ENCODE data around the gene ABCD1.

Gene ABCD1

GRCh38 chrX:153750127-153750774, 25.6 kb downstream of the ABCD1 start:
- H3K4me3 ChIP-seq (ENCODE audit: low read length), result no peak overlapping the region
- no peak for TF ChIP-seq CTCF (conservative IDR thresholded peaks at IDR 0.05; ENCODE audit: low read depth, low read length)
- DNase-seq (ENCODE audit: low read depth), result no peak

GRCh38 chrX:153755136-153755535, 30.5 kb downstream of the ABCD1 start:
- no peak overlapping the region for H3K4me3 ChIP-seq (ENCODE audit: low read length)
- DNase-seq (ENCODE audit: low read depth), result no peak
- no peak for TF ChIP-seq CTCF (conservative IDR thresholded peaks at IDR 0.05; ENCODE audit: low read depth, low read length)

- TF ChIP-seq CTCF (conservative IDR thresholded peaks at IDR 0.05; ENCODE audit: low read depth, low read length), result no peak
- no peak for DNase-seq (ENCODE audit: low read depth)
- no peak overlapping the region for H3K4me3 ChIP-seq (ENCODE audit: low read length)
These were observed 37.2 kb downstream of the ABCD1 start for GRCh38 chrX:153761863-153762262.

GRCh38 chrX:153762626-153763173, 38.0 kb downstream of the ABCD1 start:
- no peak for DNase-seq (ENCODE audit: low read depth)
- no peak for TF ChIP-seq CTCF (conservative IDR thresholded peaks at IDR 0.05; ENCODE audit: low read depth, low read length)
- no peak overlapping the region for H3K4me3 ChIP-seq (ENCODE audit: low read length)

GRCh38 chrX:153763298-153763932, 38.8 kb downstream of the ABCD1 start:
- no peak for DNase-seq (ENCODE audit: low read depth)
- TF ChIP-seq CTCF (conservative IDR thresholded peaks at IDR 0.05; ENCODE audit: low read depth, low read length), result no peak
- no peak overlapping the region for H3K4me3 ChIP-seq (ENCODE audit: low read length)

- peak within 1 kb of the TSS; percentile 50 for H3K4me3 ChIP-seq (ENCODE audit: low read length)
- TF ChIP-seq CTCF (conservative IDR thresholded peaks at IDR 0.05; ENCODE audit: low read depth, low read length), result peak; percentile 78
These were observed 39.5 kb downstream of the ABCD1 start, which contains the start of gene PLXNB3 for GRCh38 chrX:153763989-153764755. Gene PLXNB3 (plus strand): TSS chrX:153764249. CDS start chrX:153765536, 1,287 bp downstream.

More at GRCh38 chrX:153763989-153764755, 39.5 kb downstream of the ABCD1 start, which contains the start of gene PLXNB3:
- DNase-seq (ENCODE audit: low read depth), result peak; percentile 30

Measured in retinal pigment epithelial cell (primary cell).